GM21619 (cell line): ENCODE data around the gene HLA-DOA.

Experiments used
- ATAC-seq: cut with Tn5 transposase; IDR thresholded peaks from one replicate; pipeline ENCODE4 v1.9.1; 2021; ENCODE audit not compliant: unreplicated experiment

Gene HLA-DOA

GRCh38 chr6:33017694-33018353, 8.4 kb upstream of the HLA-DOA start:
- ATAC-seq, result no peak

- no peak for ATAC-seq
These were observed 7.6 kb upstream of the HLA-DOA start for GRCh38 chr6:33017018-33017417.

GRCh38 chr6:33015798-33016197, 6.4 kb upstream of the HLA-DOA start:
- ATAC-seq, result no peak

GRCh38 chr6:33014841-33015634, 5.6 kb upstream of the HLA-DOA start:
- ATAC-seq, result no peak

GRCh38 chr6:33013608-33014007, 4.2 kb upstream of the HLA-DOA start:
- no peak for ATAC-seq

GRCh38 chr6:33010356-33010755, 965 bp upstream of the HLA-DOA start:
- ATAC-seq, result no peak

- no peak for ATAC-seq
These were observed 1.5 kb downstream of the HLA-DOA start for GRCh38 chr6:33007831-33008400.

- ATAC-seq, result no peak
These were observed 4.5 kb downstream of the HLA-DOA start for GRCh38 chr6:33004940-33005339.

- no peak for ATAC-seq
These were observed 7.7 kb downstream of the HLA-DOA start for GRCh38 chr6:33001685-33002084.

GRCh38 chr6:33000055-33000454, 9.3 kb downstream of the HLA-DOA start:
- ATAC-seq, result no peak

GRCh38 chr6:32995448-32995847, 13.9 kb downstream of the HLA-DOA start:
- no peak for ATAC-seq

- ATAC-seq, result no peak
These were observed 15.9 kb downstream of the HLA-DOA start for GRCh38 chr6:32993363-32993973.

- ATAC-seq, result no peak
These were observed 17.4 kb downstream of the HLA-DOA start for GRCh38 chr6:32991972-32992371.

- ATAC-seq, result no peak
These were observed 20.0 kb downstream of the HLA-DOA start for GRCh38 chr6:32989368-32989767.

GRCh38 chr6:32984622-32985389, 24.6 kb downstream of the HLA-DOA start:
- ATAC-seq, result no peak

GRCh38 chr6:32983964-32984621, 25.3 kb downstream of the HLA-DOA start:
- ATAC-seq, result no peak

- ATAC-seq, result no peak
These were observed 25.9 kb downstream of the HLA-DOA start for GRCh38 chr6:32983493-32983848.

- ATAC-seq, result no peak
These were observed 26.5 kb downstream of the HLA-DOA start for GRCh38 chr6:32982702-32983492.

GRCh38 chr6:32982084-32982701, 27.2 kb downstream of the HLA-DOA start:
- no peak for ATAC-seq
